Thyroid gland (tissue), 4 donors: ENCODE results near the gene TCF7. TPM values are rescaled to one million over a fixed set of nuclear protein-coding genes. Genes with fewer than 3 reads are reported as not detected.

Experiments used
- DNase-seq, 2 donors: peaks; one replicate each; pipeline ENCODE4 v3.0.0-alpha.2; 2019
- H3K27ac ChIP-seq, 3 donors: fragments of 200-600 bp; sonication (generic); 1 replicate in 2 of 3; 2 replicates in 1 of 3; pipeline ENCODE4 v1.5.1; 2016 to 2019; ENCODE audit warnings: mild to moderate bottlenecking in 1 of 3, moderate library complexity in 1 of 3
- H3K27me3 ChIP-seq: fragments of 200-600 bp; sonication (generic); one replicate; pipeline ENCODE4 v1.5.1; 2019
- H3K36me3 ChIP-seq, 2 donors: fragments of 200-600 bp; sonication (generic); one replicate each; pipeline ENCODE4 v1.5.1; 2016 to 2019
- H3K4me1 ChIP-seq, 2 donors: fragments of 200-600 bp; sonication (generic); one replicate each; pipeline ENCODE4 v1.5.1; 2017 to 2019
- H3K4me3 ChIP-seq, 3 donors: fragments of 200-600 bp; sonication (generic); replicated peaks in 1 of 3; 1 replicate in 2 of 3; 2 replicates in 1 of 3; pipeline ENCODE4 v1.5.1; 2016; ENCODE audit warnings: mild to moderate bottlenecking in 1 of 3
- H3K9me3 ChIP-seq: fragments of 200-600 bp; sonication (generic); one replicate; pipeline ENCODE4 v1.5.1; 2017
- POLR2A ChIP-seq, 2 donors: fragments of 450-650 bp; IDR thresholded peaks; one replicate each; pipeline ENCODE4 v1.6.1; 2017; ENCODE audit warnings: antibody characterized with exemption in 2 of 2, mild to moderate bottlenecking in 2 of 2, moderate library complexity in 1 of 2
- WGBS, 2 donors: methylation state at CpG; one replicate each; pipeline ENCODE4 v1.1.5; 2017; 5-methylcytosine and 5-hydroxymethylcytosine counted together
- intact Hi-C: fragments of 100-400 bp; cut with DNase I; formaldehyde crosslinking; loops from one replicate; pipeline ENCODE4 v1.15.1; 2023
- total RNA-seq, 4 donors: library from RNA; depleted of rRNA; stranded (reverse); fragments of >200 nt; gene quantifications; one replicate each; pipeline ENCODE4 v1.2.3, GENCODE V29; 2016
- TF ChIP-seq, protein P1 (sequence below), 6 experiments: fragments of 200-600 bp in 3 of 6; fragments of 450-650 bp in 3 of 6; sonication (generic) in 3 of 6; IDR thresholded peaks; one replicate each; pipeline ENCODE4 v1.5.1; 2016 to 2019; ENCODE audit warnings: antibody characterized with exemption in 6 of 6, mild to moderate bottlenecking in 2 of 6, inconsistent platforms in 1 of 6, moderate library complexity in 1 of 6

The TCF7 gene
- total RNA-seq, 4 donors from 2014 or later: 7.4 to 11.8 (median 8.9) TPM

- no peak for DNase-seq
- Histone ChIP-seq H3K27me3 (no peaks in the 10 kb centered on the region), H3K9me3 (no peaks in the 10 kb centered on the region), H3K36me3 (peaks cover 37 to 56% of the 10 kb centered on the region in 2 donors), H3K4me3 (no peak overlapping the region), H3K4me1 (no peaks in the 10 kb centered on the region), H3K27ac (no peak overlapping the region)
- no peak for TF ChIP-seq POLR2A (IDR thresholded peaks at IDR 0.05)
- TF ChIP-seq, protein P1, sequence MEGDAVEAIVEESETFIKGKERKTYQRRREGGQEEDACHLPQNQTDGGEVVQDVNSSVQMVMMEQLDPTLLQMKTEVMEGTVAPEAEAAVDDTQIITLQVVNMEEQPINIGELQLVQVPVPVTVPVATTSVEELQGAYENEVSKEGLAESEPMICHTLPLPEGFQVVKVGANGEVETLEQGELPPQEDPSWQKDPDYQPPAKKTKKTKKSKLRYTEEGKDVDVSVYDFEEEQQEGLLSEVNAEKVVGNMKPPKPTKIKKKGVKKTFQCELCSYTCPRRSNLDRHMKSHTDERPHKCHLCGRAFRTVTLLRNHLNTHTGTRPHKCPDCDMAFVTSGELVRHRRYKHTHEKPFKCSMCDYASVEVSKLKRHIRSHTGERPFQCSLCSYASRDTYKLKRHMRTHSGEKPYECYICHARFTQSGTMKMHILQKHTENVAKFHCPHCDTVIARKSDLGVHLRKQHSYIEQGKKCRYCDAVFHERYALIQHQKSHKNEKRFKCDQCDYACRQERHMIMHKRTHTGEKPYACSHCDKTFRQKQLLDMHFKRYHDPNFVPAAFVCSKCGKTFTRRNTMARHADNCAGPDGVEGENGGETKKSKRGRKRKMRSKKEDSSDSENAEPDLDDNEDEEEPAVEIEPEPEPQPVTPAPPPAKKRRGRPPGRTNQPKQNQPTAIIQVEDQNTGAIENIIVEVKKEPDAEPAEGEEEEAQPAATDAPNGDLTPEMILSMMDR (IDR thresholded peaks at IDR 0.05): no peak
- WGBS, 2 donors: 94 to 97% methylated on average over 6 of the region's 6 CpGs
- intact Hi-C loops: no loop called here
These were observed 47.3 kb downstream of the TCF7 start for GRCh38 chr5:134161513-134162395.

- Histone ChIP-seq H3K4me1 (no peaks in the 10 kb centered on the region), H3K9me3 (no peaks in the 10 kb centered on the region), H3K4me3 (no peak overlapping the region), H3K36me3 (peaks cover 40 to 59% of the 10 kb centered on the region in 2 donors), H3K27ac (no peak overlapping the region), H3K27me3 (no peaks in the 10 kb centered on the region)
- intact Hi-C loops: no loop called here
- no peak for DNase-seq
- TF ChIP-seq POLR2A (IDR thresholded peaks at IDR 0.05): no peak
- TF ChIP-seq, protein P1 (IDR thresholded peaks at IDR 0.05): no peak
- 94 to 99% methylated on average over 5 of the region's 5 CpGs for WGBS, 2 donors
These were observed 48.1 kb downstream of the TCF7 start for GRCh38 chr5:134162592-134162991.

GRCh38 chr5:134171972-134172371, 57.5 kb downstream of the TCF7 start:
- intact Hi-C loops: no loop called here
- Histone ChIP-seq H3K9me3 (no peaks in the 10 kb centered on the region), H3K36me3 (peaks cover 20 to 37% of the 10 kb centered on the region in 2 donors), H3K27ac (no peak overlapping the region), H3K27me3 (no peaks in the 10 kb centered on the region), H3K4me1 (peaks cover 23 to 24% of the 10 kb centered on the region in 2 donors), H3K4me3 (no peak overlapping the region)
- 94% methylated on average over 4 of the region's 4 CpGs for WGBS, 2 donors
- TF ChIP-seq, protein P1 (IDR thresholded peaks at IDR 0.05): no peak
- no peak for TF ChIP-seq POLR2A (IDR thresholded peaks at IDR 0.05)
- DNase-seq: no peak

- H3K36me3 ChIP-seq: peaks cover 7 to 14% of the 10 kb centered on the region in 2 donors
- no peak for DNase-seq
- H3K27ac ChIP-seq: peak overlapping the region; percentile 61 to 99 (median 97)
- 17 to 18% methylated on average over 10 of the region's 10 CpGs for WGBS, 2 donors
- TF ChIP-seq, protein P1 (IDR thresholded peaks at IDR 0.05): no peak
- TF ChIP-seq POLR2A (IDR thresholded peaks at IDR 0.05): no peak
- H3K27me3 ChIP-seq: no peaks in the 10 kb centered on the region
- intact Hi-C loops: loop anchor here (5.0 kb wide), 1 partner anchor 52 kb away; the partner anchor contains the start of gene PPP2CA
- peaks cover 28 to 29% of the 10 kb centered on the region in 2 donors for H3K4me1 ChIP-seq
- peak overlapping the region in 2 of 3 donors; percentile 61 to 85 for H3K4me3 ChIP-seq
- H3K9me3 ChIP-seq: no peaks in the 10 kb centered on the region
These were observed 60.7 kb downstream of the TCF7 start for GRCh38 chr5:134174841-134175839.
